ENCODE data around the gene ABCB6.

The ABCB6 gene

DNA sequence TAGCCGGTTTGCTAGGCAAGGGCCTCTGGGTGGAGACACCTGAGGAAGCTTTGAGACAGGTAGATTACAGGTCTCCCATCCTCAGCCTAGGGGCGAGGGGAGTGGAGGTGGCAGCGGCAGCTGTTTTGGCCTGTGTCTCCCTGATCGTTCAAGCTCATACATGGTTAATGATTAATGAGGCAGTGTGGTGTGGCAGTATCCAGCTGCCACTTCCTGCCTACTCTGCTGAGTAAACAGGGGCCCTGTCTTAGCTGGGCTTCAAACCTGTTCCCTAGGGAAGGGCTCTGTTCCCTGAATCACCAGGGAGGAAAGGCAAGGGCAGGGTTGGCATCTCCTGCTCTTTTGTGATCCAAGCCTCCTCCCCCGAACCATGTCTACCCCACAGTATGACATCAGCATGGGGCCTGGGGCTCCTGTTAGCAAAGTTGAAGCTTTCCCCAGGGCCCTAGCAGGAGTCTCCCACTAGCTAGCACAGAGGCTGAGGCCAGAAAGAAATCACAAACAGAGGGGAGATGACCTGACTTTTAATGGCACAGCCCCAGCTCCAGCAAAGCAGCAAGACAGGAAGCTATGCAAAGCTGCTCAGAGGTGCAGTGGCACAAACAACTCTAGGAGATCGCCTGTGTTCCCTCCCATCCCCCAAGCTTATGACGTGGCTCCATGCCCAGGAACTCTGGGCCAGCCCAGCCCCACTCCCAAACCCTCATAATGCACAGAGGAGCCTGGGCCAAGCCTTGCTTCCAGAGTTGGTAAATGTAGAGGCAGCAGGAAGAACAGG lies 30.6 kb upstream of the ABCB6 start:
- H3K27ac ChIP-seq, result peak overlapping the region; percentile 99
- TF ChIP-seq, protein P1, sequence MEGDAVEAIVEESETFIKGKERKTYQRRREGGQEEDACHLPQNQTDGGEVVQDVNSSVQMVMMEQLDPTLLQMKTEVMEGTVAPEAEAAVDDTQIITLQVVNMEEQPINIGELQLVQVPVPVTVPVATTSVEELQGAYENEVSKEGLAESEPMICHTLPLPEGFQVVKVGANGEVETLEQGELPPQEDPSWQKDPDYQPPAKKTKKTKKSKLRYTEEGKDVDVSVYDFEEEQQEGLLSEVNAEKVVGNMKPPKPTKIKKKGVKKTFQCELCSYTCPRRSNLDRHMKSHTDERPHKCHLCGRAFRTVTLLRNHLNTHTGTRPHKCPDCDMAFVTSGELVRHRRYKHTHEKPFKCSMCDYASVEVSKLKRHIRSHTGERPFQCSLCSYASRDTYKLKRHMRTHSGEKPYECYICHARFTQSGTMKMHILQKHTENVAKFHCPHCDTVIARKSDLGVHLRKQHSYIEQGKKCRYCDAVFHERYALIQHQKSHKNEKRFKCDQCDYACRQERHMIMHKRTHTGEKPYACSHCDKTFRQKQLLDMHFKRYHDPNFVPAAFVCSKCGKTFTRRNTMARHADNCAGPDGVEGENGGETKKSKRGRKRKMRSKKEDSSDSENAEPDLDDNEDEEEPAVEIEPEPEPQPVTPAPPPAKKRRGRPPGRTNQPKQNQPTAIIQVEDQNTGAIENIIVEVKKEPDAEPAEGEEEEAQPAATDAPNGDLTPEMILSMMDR (conservative IDR thresholded peaks at IDR 0.05), result no peak

DNA sequence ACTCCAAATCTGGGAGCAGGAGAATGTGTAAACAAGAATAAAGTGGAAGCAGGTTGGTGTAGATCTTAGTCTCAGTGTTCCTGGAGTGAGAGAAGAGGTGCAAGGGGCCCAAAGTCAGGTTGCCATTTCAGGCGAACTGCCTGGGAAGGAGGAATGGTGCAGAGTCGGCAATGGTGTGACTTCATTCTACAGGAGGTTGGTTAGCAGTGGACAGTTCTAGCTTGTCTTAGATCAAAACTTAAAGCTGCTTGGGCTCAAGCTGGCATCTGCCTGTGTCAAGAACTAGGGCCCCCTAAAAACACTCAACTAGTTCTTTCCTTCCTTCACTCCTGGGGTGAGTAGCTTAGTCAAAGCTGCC lies 30.1 kb upstream of the ABCB6 start:
- peak overlapping the region; percentile 99 for H3K27ac ChIP-seq
- TF ChIP-seq, protein P1 (conservative IDR thresholded peaks at IDR 0.05), result no peak

DNA sequence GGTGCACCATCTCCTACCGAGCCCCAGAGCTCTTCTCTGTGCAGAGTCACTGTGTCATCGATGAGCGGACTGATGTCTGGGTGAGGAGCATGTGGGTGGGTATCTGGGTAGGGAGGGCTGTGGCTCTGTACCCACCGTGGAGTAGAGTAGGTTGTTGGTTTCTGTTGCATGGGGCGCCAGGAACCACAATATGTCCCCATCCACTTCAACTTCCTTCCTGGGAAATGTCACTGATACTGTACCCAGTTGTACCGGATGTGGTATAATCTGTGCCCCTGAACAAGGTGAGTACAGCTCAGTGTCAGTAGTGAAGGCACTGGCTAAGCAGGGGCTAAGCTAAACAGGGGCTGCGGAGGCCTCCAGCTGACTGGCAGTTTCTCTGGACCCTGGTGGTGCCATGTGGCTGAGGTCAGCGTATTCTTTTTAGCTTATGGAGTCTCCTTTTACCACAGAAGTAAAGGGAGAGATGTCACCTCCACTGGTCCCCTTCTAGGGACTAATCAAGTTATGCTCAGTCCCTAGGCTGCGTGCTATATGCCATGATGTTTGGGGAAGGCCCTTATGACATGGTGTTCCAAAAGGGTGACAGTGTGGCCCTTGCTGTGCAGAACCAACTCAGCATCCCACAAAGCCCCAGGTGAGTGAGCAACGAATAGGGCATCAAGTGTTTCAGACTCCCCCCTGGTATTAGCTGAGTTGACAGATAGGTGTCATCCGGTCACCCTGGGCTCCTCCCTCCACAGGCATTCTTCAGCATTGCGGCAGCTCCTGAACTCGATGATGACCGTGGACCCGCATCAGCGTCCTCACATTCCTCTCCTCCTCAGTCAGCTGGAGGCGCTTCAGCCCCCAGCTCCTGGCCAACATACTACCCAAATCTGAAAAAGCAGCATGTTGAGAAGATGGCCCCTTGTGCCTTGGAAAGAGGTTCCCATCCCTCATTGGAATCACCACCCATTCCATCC lies 29.2 kb upstream of the ABCB6 start:
- TF ChIP-seq, protein P1 (conservative IDR thresholded peaks at IDR 0.05), result no peak
- H3K27ac ChIP-seq, result peak overlapping the region; percentile 99

DNA sequence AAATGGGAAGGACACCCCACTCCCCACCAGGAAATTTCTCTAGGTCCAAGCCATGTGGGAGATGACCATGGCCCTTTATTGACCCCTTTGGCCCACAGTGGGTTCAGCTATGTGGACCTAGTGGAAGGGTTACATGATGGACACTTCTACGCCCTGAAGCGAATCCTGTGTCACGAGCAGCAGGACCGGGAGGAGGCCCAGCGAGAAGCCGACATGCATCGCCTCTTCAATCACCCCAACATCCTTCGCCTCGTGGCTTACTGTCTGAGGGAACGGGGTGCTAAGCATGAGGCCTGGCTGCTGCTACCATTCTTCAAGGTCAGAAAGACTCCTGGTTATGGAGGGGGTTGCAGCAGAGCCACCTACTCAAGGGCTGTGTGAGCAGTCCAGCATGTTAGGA lies 27.8 kb upstream of the ABCB6 start:
- peak overlapping the region; percentile 99 for H3K27ac ChIP-seq
- TF ChIP-seq, protein P1 (conservative IDR thresholded peaks at IDR 0.05), result no peak

DNA sequence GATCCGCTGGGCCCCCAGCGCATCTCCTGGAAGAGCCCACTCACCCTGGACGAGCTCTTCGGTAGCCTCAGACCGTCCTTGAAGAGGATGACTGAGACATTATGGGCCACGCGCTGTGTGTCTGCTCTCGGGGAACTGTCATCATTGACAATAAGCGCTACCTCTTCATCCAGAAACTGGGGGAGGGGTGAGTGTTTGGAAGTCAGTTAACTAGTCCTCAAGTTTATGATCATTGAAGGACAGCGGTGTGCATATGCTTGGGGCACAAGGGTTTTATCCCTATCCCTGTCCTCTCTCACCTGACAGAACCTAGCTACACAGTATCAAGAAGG lies 27.1 kb upstream of the ABCB6 start:
- H3K27ac ChIP-seq, result peak overlapping the region; percentile 99
- TF ChIP-seq, protein P1 (conservative IDR thresholded peaks at IDR 0.05), result no peak

DNA sequence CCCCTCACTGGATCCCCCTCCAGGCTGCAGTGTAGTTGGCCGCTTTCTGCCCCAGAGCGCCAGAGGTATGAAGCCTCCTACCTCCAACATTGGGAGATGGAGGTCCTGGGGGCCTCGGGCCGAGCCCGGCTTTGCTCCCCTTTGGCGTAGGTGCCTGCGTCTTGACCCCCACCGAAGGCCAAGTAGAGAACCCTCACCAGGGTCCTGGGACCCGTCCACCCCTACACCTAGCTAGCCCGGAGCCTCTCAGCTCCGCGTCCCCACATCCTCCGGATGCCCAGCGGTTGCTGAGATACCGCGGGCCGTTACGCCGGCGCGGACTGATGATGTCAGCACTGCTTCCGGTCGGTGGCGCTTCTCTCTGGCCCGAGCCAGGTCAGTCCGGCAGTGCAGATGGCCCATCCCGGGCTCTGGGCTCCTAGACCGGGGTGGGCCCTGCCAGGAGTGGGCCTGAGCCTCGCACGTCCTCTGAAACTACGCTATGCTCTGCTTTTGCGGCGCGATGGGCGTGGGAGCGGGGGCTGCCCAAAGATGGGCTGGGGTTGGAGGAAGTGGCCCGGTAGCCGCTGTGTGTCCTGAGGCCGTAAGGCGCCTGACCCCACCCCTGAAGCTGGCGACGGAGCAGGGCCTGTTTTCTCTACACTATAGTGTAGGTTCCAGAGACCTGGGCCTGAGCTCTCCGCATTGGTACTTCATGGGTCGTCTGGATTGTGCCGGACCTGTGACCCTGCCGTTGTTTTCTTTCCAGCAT lies 26.6 kb upstream of the ABCB6 start, which contains the start of the genes GLB1L and STK16:
GLB1L (minus strand) TSS at position 297 of the 751 bp plus-strand sequence. CDS start 1,871 bp downstream, outside the sequence.
STK16 (plus strand) TSS at position 332 of the 751 bp plus-strand sequence. CDS start 521 bp downstream, outside the sequence.
- TF ChIP-seq, protein P1 (conservative IDR thresholded peaks at IDR 0.05), result no peak
- peak within 1 kb of the TSS; percentile 99 for H3K27ac ChIP-seq

All from VCaP (cell line).